Measurements from ENCODE around the gene ENTPD5. TPM values are rescaled to one million over a fixed set of nuclear protein-coding genes. Genes with fewer than 3 reads are reported as not detected.
"Not testable (repeated sequence)": the region's sequence is repeated elsewhere in the genome, so short reads cannot be mapped to it uniquely, and the experiment has no call there.

The ENTPD5 gene
- total and polyA plus RNA-seq, 8 donors: 2.7 to 7.4 (median 5.2) TPM

DNA sequence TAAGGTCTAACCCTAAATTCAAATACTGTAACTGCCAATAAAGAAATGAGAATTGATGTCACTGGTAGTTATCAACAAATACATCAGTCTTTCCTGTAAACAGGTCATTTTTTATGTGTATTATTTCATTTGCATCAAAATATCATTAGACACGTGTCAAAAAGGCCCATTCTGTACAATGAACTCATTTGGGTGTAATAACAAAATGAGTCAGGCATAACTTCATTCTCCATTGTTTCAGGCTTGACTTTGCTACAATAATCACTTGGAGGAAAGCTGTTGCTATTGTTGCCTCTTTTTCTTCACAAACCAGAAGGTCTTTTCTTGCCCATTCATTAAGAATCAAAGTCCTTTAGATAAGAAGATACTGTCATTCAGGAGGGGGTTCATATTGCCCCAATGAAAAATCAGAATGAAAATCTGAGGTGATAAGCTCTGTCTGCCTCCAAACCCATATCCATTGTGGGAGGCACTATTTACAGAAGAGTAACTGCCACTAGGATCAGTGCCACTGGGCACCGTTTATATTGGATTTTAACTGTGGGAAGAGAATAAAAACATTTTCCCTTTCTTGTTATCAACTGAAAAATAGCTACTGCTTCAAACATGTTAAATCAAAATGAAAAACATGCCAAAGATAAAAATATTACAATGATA is 10.1 kb downstream of the ENTPD5 start:
- ATAC-seq: no peak

DNA sequence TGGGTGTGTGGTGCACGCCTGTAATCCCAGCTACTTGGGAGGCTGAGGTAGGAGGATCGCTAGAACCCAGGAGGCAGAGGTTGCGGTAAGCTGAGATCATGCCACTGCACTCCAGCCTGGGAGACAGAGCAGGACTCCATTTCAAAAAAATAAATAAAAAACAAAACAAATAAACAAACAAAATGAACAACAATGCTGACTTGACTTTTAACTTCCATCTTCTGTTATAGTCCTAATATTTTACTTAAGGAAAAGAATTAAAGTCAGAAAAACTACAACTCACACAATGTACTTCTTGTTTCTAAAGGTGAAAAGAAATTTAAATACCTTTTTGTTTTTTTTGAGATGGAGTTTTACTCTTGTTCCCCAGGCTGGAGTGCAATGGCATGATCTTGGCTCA is 13.4 kb downstream of the ENTPD5 start:
- H3K27me3 ChIP-seq; H3K9me3 ChIP-seq; FAIRE-seq; H3K4me3 ChIP-seq; ATAC-seq; H3K36me3 ChIP-seq; intact Hi-C loops (cut with DNase I); H3K27ac ChIP-seq; H3K4me1 ChIP-seq; DNase-seq: not testable (repeated sequence)
- WGBS, 2 donors: 97 to 99% methylated on average over 3 of the region's 3 CpGs

More for the DNA sequence above, 10.1 kb downstream of the ENTPD5 start:
- Histone ChIP-seq H3K4me3 (no peak overlapping the region), H3K27ac (no peak overlapping the region), H3K4me1 (no peaks in the 10 kb centered on the region), H3K27me3 (no peaks in the 10 kb centered on the region), H3K9me3 (no peaks in the 10 kb centered on the region), H3K36me3 (peaks cover 0 to 5% (median 3%) of the 10 kb centered on the region in 3 donors)
- FAIRE-seq (no peak), DNase-seq (no peak)
- WGBS, 2 donors: 80 to 83% methylated on average over 2 of the region's 2 CpGs
- TF ChIP-seq CTCF (IDR thresholded peaks at IDR 0.05): no peak
- intact Hi-C loops (cut with DNase I): no loop called here

DNA sequence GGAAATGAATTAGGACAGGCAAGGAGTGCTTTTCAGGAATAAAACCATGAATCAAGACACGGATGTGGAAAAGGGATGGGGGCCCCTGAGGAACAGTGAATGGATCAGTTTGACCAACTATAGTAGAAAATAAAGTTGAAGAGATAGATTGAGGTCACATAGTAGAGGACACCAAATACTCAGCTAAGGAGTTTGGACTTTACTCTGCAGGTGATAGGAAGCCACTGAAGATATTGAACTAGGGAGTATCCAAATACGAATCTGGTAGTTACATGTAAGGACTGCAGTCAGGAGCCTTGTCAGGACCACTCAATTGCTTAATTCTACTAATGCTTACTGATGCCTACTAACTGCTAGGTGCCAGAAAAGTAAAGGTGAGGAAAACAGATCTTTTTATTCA is 20.4 kb downstream of the ENTPD5 start:
- DNase-seq (no peak), ATAC-seq (no peak), FAIRE-seq (no peak)
- no peak overlapping the region for H3K4me3 ChIP-seq
- TF ChIP-seq CTCF (IDR thresholded peaks at IDR 0.05): no peak
- WGBS, 2 donors: 81 to 84% methylated on average over 2 of the region's 2 CpGs
- no peaks in the 10 kb centered on the region for H3K9me3 ChIP-seq
- intact Hi-C loops (cut with DNase I): no loop called here
- no peaks in the 10 kb centered on the region for H3K27me3 ChIP-seq
- no peak overlapping the region for H3K27ac ChIP-seq
- H3K36me3 ChIP-seq: no peaks in the 10 kb centered on the region
- H3K4me1 ChIP-seq: peaks cover 13 to 24% (median 22%) of the 10 kb centered on the region in 3 donors

DNA sequence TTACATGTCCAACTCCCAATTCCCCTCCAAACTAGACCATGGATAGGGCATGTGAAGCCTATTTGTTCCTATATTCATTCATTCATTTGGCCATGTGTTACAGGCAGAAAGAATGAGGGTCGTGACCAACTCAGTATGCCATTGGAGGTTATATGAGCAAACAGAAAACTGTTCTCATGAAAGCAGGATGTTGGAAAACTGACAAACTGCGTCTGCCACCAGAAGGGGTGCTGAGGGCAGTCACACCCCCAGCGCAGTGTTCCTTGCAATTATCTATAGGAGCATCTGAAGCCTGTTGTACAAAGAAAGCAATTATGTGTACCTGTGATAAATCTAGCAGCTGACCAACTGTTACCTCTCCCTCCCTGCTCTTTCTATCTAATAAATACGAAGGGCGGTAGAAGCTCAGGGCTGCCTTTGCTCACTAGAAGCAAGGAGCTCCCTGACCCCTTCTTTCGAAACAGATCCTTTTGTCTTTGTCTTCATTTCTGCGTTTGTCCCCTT is 21.1 kb downstream of the ENTPD5 start:
- peak in 2 of 4 donors; percentile 16 to 22 for ATAC-seq

More for the DNA sequence above, 21.1 kb downstream of the ENTPD5 start:
- peaks cover 13 to 28% (median 26%) of the 10 kb centered on the region in 3 donors for H3K4me1 ChIP-seq
- H3K36me3 ChIP-seq: no peaks in the 10 kb centered on the region
- no peak overlapping the region for H3K27ac ChIP-seq
- H3K9me3 ChIP-seq: no peaks in the 10 kb centered on the region
- intact Hi-C loops (cut with DNase I): no loop called here
- TF ChIP-seq CTCF (IDR thresholded peaks at IDR 0.05): no peak
- no peaks in the 10 kb centered on the region for H3K27me3 ChIP-seq
- no peak for FAIRE-seq
- 48 to 50% methylated on average over 7 of the region's 7 CpGs for WGBS, 2 donors
- DNase-seq: no peak
- no peak overlapping the region for H3K4me3 ChIP-seq

Data from pancreas (tissue), 10 donors.